ENCODE results near the gene INTU. TPM values are rescaled to one million over a fixed set of nuclear protein-coding genes. Genes with fewer than 3 reads are reported as not detected.
"Not testable (repeated sequence)": the region's sequence is repeated elsewhere in the genome, so short reads cannot be mapped to it uniquely, and the experiment has no call there.

Gene INTU
- total RNA-seq, 3 donors from 2014 or later, result 7.0 to 22.4 (median 11.1) TPM

GRCh38 chr4:127641524-127641923, 8.8 kb downstream of the INTU start:
- intact Hi-C loops (cut with DNase I; ENCODE audit: low total_unique reads), result no loop called here
- H3K4me1 ChIP-seq, result no peaks in the 10 kb centered on the region
- H3K27me3 ChIP-seq, result no peaks in the 10 kb centered on the region
- H3K36me3 ChIP-seq, result peaks cover 3% of the 10 kb centered on the region
- no peak for TF ChIP-seq CTCF (IDR thresholded peaks at IDR 0.05)
- no peak for TF ChIP-seq POLR2A (IDR thresholded peaks at IDR 0.05)
- TF ChIP-seq POLR2AphosphoS5 (IDR thresholded peaks at IDR 0.05), result no peak
- H3K27ac ChIP-seq, result no peak overlapping the region
- no peaks in the 10 kb centered on the region for H3K9me3 ChIP-seq
- no peak overlapping the region for H3K4me3 ChIP-seq
- DNase-seq (ENCODE audit: low spot score in 2 of 2), result no peak

- TF ChIP-seq POLR2A (IDR thresholded peaks at IDR 0.05), result no peak
- no peak for TF ChIP-seq POLR2AphosphoS5 (IDR thresholded peaks at IDR 0.05)
- TF ChIP-seq CTCF (IDR thresholded peaks at IDR 0.05), result no peak
- no peak overlapping the region for H3K4me3 ChIP-seq
- H3K27me3 ChIP-seq, result no peaks in the 10 kb centered on the region
- DNase-seq (ENCODE audit: low spot score in 2 of 2), result no peak
- no peaks in the 10 kb centered on the region for H3K4me1 ChIP-seq
- intact Hi-C loops (cut with DNase I; ENCODE audit: low total_unique reads), result no loop called here
- no peak overlapping the region for H3K27ac ChIP-seq
- H3K36me3 ChIP-seq, result peaks cover 3% of the 10 kb centered on the region
- H3K9me3 ChIP-seq, result no peaks in the 10 kb centered on the region
Measured at GRCh38 chr4:127642169-127642568, 9.4 kb downstream of the INTU start.

GRCh38 chr4:127643791-127644190, 11.0 kb downstream of the INTU start:
- no peaks in the 10 kb centered on the region for H3K9me3 ChIP-seq

GRCh38 chr4:127648061-127648460, 15.3 kb downstream of the INTU start:
- Histone ChIP-seq H3K4me3 (no peak overlapping the region), H3K36me3 (peaks cover 3% of the 10 kb centered on the region), H3K27ac (no peak overlapping the region), H3K27me3 (no peaks in the 10 kb centered on the region), H3K4me1 (no peaks in the 10 kb centered on the region), H3K9me3 (no peaks in the 10 kb centered on the region)
- TF ChIP-seq POLR2A (IDR thresholded peaks at IDR 0.05) (no peak), POLR2AphosphoS5 (IDR thresholded peaks at IDR 0.05) (no peak), CTCF (IDR thresholded peaks at IDR 0.05) (no peak)
- intact Hi-C loops (cut with DNase I; ENCODE audit: low total_unique reads), result no loop called here
- DNase-seq (ENCODE audit: low spot score in 2 of 2), result no peak

More at GRCh38 chr4:127643791-127644190, 11.0 kb downstream of the INTU start:
- TF ChIP-seq CTCF (IDR thresholded peaks at IDR 0.05) (no peak), POLR2A (IDR thresholded peaks at IDR 0.05) (no peak), POLR2AphosphoS5 (IDR thresholded peaks at IDR 0.05) (no peak)
- intact Hi-C loops (cut with DNase I; ENCODE audit: low total_unique reads), result no loop called here
- H3K36me3 ChIP-seq, result peaks cover 3% of the 10 kb centered on the region
- no peak for DNase-seq (ENCODE audit: low spot score in 2 of 2)
- no peak overlapping the region for H3K4me3 ChIP-seq
- no peak overlapping the region for H3K27ac ChIP-seq
- no peaks in the 10 kb centered on the region for H3K27me3 ChIP-seq
- no peaks in the 10 kb centered on the region for H3K4me1 ChIP-seq

GRCh38 chr4:127655590-127655989, 22.8 kb downstream of the INTU start:
- H3K27me3 ChIP-seq; H3K36me3 ChIP-seq; H3K9me3 ChIP-seq; H3K4me3 ChIP-seq; DNase-seq (ENCODE audit: low spot score in 2 of 2); H3K4me1 ChIP-seq; H3K27ac ChIP-seq; intact Hi-C loops (cut with DNase I; ENCODE audit: low total_unique reads): not testable (repeated sequence)

Measured in breast epithelium (tissue), 4 donors.